HG03280 (cell line): ENCODE results near the gene TSPYL1.

ENCODE experiments used
- ATAC-seq: cut with Tn5 transposase; IDR thresholded peaks from one replicate; pipeline ENCODE4 v1.9.1; 2021; ENCODE audit warnings: mild to moderate bottlenecking, moderate library complexity; ENCODE audit not compliant: unreplicated experiment

TSPYL1 gene

GRCh38 chr6:116265041-116265829, 14.5 kb downstream of the TSPYL1 start:
- no peak for ATAC-seq

GRCh38 chr6:116263353-116263752, 16.4 kb downstream of the TSPYL1 start:
- no peak for ATAC-seq

GRCh38 chr6:116258520-116258919, 21.2 kb downstream of the TSPYL1 start:
- no peak for ATAC-seq

GRCh38 chr6:116256694-116257093, 23.0 kb downstream of the TSPYL1 start:
- ATAC-seq, result no peak

- no peak for ATAC-seq
These were observed 24.4 kb downstream of the TSPYL1 start for GRCh38 chr6:116255246-116255800.

- peak; percentile 31 for ATAC-seq
These were observed 25.3 kb downstream of the TSPYL1 start for GRCh38 chr6:116254297-116255056.

GRCh38 chr6:116253505-116254296, 26.0 kb downstream of the TSPYL1 start, which contains the start of gene TSPYL4:
Gene TSPYL4 (minus strand): TSS chr6:116254075. CDS start chr6:116254008, 67 bp downstream.
- peak; percentile 100 for ATAC-seq

- ATAC-seq, result no peak
These were observed 26.6 kb downstream of the TSPYL1 start for GRCh38 chr6:116253188-116253504.

- ATAC-seq, result no peak
These were observed 28.0 kb downstream of the TSPYL1 start for GRCh38 chr6:116251568-116252384.

GRCh38 chr6:116248577-116248976, 31.2 kb downstream of the TSPYL1 start:
- no peak for ATAC-seq

GRCh38 chr6:116247285-116247684, 32.4 kb downstream of the TSPYL1 start:
- ATAC-seq, result no peak

GRCh38 chr6:116246089-116246488, 33.6 kb downstream of the TSPYL1 start:
- ATAC-seq, result no peak

GRCh38 chr6:116244284-116244683, 35.4 kb downstream of the TSPYL1 start:
- ATAC-seq, result no peak

- no peak for ATAC-seq
These were observed 39.9 kb downstream of the TSPYL1 start for GRCh38 chr6:116239856-116240255.

- no peak for ATAC-seq
These were observed 40.5 kb downstream of the TSPYL1 start for GRCh38 chr6:116239256-116239655.

- ATAC-seq, result no peak
These were observed 41.6 kb downstream of the TSPYL1 start for GRCh38 chr6:116238083-116238482.

- ATAC-seq, result no peak
These were observed 45.0 kb downstream of the TSPYL1 start for GRCh38 chr6:116234689-116235088.

GRCh38 chr6:116229287-116229913, 50.3 kb downstream of the TSPYL1 start:
- ATAC-seq, result no peak
